GM12891 (cell line): ENCODE results near the gene SMG1.

Source experiments
- POLR2A ChIP-seq: IDR thresholded peaks from 2 replicates; pipeline ENCODE4 v1.6.1; 2011; ENCODE audit warnings: low read depth, low read length, control low read depth
- TAF1 ChIP-seq: IDR thresholded peaks from 2 replicates; pipeline ENCODE4 v1.6.1; 2011; ENCODE audit warnings: low read depth, low read length, control low read depth

DNA sequence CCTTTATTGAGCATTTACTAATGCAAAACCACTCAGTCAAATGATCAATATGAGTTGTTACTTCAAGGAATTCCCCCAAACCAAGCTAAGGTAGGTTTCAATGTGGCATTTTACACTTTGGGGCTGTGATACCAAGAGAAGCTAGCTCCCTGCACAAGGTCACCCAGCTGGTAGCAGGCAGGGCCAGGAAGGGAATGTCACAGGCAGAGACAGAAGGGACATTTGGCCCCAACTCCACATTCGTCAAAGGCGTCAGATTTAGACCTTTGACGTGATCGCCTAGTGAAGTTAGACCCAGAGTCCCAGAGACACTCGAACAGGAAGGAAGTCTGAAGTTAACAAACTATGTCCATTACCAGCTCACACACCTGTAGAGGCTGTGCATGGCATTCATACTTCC lies 5.5 kb upstream of the SMG1 start:
- TF ChIP-seq POLR2A (no peak), TAF1 (no peak)
